Heart left ventricle (tissue), 16 donors: ENCODE results near the gene TSPAN7. TPM values are rescaled to one million over a fixed set of nuclear protein-coding genes. Genes with fewer than 3 reads are reported as not detected.

ENCODE experiments used
- ATAC-seq, 4 donors: fragments of 200-7000 bp; cut with Tn5 transposase; one replicate each; pipeline ENCODE4 v1.9.1; 2020 to 2022; ENCODE audit warnings: moderate library complexity in 4 of 4, mild to moderate bottlenecking in 3 of 4, moderate number of reproducible peaks in 1 of 4
- DNase-seq, 5 donors: peaks; one replicate each; pipeline ENCODE4 v3.0.0-alpha.2; 2020
- H3K27ac ChIP-seq, 12 donors: fragments of 200-600 bp; sonication (generic) in 4 of 12; one replicate each; pipeline versions ENCODE4 v1.5.0 to v1.8.0; 2016 to 2022; ENCODE audit warnings: mild to moderate bottlenecking in 2 of 12
- H3K27me3 ChIP-seq, 9 donors: fragments of 200-600 bp; sonication (generic) in 2 of 9; one replicate each; pipeline versions ENCODE4 v1.5.1 to v1.8.0; 2016 to 2022; ENCODE audit warnings: mild to moderate bottlenecking in 3 of 9
- H3K36me3 ChIP-seq, 9 donors: fragments of 200-600 bp; sonication (generic) in 2 of 9; one replicate each; pipeline versions ENCODE4 v1.5.0 to v1.8.0; 2018 to 2022; ENCODE audit warnings: mild to moderate bottlenecking in 2 of 9
- H3K4me1 ChIP-seq, 12 donors: fragments of 200-600 bp; sonication (generic) in 4 of 12; one replicate each; pipeline versions ENCODE4 v1.5.0 to v1.8.0; 2016 to 2022; ENCODE audit warnings: mild to moderate bottlenecking in 3 of 12
- H3K4me3 ChIP-seq, 12 donors: fragments of 200-600 bp; sonication (generic) in 4 of 12; one replicate each; pipeline versions ENCODE4 v1.5.0 to v1.8.0; 2017 to 2022; ENCODE audit warnings: mild to moderate bottlenecking in 9 of 12, moderate library complexity in 4 of 12
- H3K9me3 ChIP-seq, 12 donors: fragments of 200-600 bp; sonication (generic) in 4 of 12; one replicate each; pipeline versions ENCODE4 v1.5.0 to v1.8.0; 2016 to 2022; ENCODE audit warnings: mild to moderate bottlenecking in 1 of 12
- POLR2A ChIP-seq, 2 donors: fragments of 450-650 bp; IDR thresholded peaks; one replicate each; pipeline ENCODE4 v1.6.1; 2017; ENCODE audit warnings: antibody characterized with exemption in 2 of 2, mild to moderate bottlenecking in 2 of 2, moderate library complexity in 2 of 2
- WGBS, 4 donors: extraction: QIAGEN DNeasy Blood & Tissue Kit in 2 of 4; methylation state at CpG; one replicate each; pipeline versions ENCODE4 v1.1.5 to v1.1.7; 2013 to 2018; 5-methylcytosine and 5-hydroxymethylcytosine counted together
- intact Hi-C, 10 donors: fragments of 100-400 bp; cut with DNase I; formaldehyde crosslinking; loops; one replicate each; pipeline versions ENCODE4 v1.11.1 to v1.14.2; 2022
- polyA plus RNA-seq, 2 donors: library from polyadenylated mRNA; stranded (reverse); fragments of 200-250 nt; gene quantifications; one replicate each; pipeline ENCODE4 v1.2.3, GENCODE V29; 2013
- total RNA-seq, 9 donors: library from RNA; depleted of rRNA in 2 of 9; stranded (reverse); fragments of >200 nt in 2 of 9; fragmentation: NEBNext Ultra II Directional in 3 of 9; extraction: Animal tissue kit (Norgen Biotek cat#: 25700) in 3 of 9; gene quantifications; one replicate each; pipeline versions ENCODE4 v1.1.0 to v1.2.4, GENCODE V29; 2016 to 2023
- TF ChIP-seq, protein P1 (sequence below), 12 donors: fragments of 200-600 bp; sonication (generic) in 4 of 12; IDR thresholded peaks; one replicate each; pipeline versions ENCODE4 v1.5.0 to v1.8.0; 2018 to 2022; ENCODE audit warnings: antibody characterized with exemption in 12 of 12, mild to moderate bottlenecking in 5 of 12
- donor health status: ischemic (EF 13 %, LVEDD 7.1; RV severe dilation, severe dysfunction).
- donor health status: healthy with polysubstance abuse.
- donor health status: DM: no; HTN: yes; CAD: no.
- donor health status: DM: no; HTN: no; CAD: no.
- donor health status: ischemic (EF 25% LVEDD 6.9; RV normal size, moderate dysfunction).
- donor health status: ischemic (EF 25% LVEDD 5.7; RV mildly dilated, moderate dysfunction).
- donor health status: healthy.
- donor health status: DM: yes; HTN: yes; CAD: no.
- donor health status: ischemic (EF 35%, LVEDD 5.7; RV mildly dilated, moderate dysfunction).
- donor health status: nonischemic (EF 11% LVEDD 7.7; RV severe dilation, severe dysfunction).
- donor health status: DM: yes; HTN: yes; CAD: no.
- donor health status: PGD.
- donor health status: ischemic (EF 29% LVEDD 5.4; RV normal size, mild dysfunction).
- donor health status: nonischemic (EF 23%, LVEDD 6.1; RV moderate dilation, normal function).

The TSPAN7 gene
- total and polyA plus RNA-seq, 11 donors: 9.1 to 48.5 (median 20.2) TPM

DNA sequence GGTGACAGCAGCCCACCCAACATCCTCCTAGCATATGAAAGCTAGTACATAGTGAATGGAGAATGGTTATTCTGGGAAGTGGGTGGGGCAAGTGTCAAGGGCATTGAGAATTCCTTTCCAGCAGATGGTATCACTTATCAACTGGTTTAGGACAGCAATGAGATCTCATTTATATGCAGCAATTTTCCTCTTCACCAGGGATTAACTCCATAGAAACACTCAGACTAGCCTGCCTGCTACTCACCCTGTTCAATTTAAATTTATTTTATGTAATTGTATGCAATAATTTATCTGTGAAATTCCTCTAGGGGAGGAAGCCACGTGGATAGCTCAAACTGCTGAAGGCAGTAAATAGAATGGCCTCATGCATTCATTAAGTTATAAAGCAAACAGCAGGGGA is 138.4 kb downstream of the TSPAN7 start:
- TF ChIP-seq POLR2A (IDR thresholded peaks at IDR 0.05): no peak
- TF ChIP-seq, protein P1, sequence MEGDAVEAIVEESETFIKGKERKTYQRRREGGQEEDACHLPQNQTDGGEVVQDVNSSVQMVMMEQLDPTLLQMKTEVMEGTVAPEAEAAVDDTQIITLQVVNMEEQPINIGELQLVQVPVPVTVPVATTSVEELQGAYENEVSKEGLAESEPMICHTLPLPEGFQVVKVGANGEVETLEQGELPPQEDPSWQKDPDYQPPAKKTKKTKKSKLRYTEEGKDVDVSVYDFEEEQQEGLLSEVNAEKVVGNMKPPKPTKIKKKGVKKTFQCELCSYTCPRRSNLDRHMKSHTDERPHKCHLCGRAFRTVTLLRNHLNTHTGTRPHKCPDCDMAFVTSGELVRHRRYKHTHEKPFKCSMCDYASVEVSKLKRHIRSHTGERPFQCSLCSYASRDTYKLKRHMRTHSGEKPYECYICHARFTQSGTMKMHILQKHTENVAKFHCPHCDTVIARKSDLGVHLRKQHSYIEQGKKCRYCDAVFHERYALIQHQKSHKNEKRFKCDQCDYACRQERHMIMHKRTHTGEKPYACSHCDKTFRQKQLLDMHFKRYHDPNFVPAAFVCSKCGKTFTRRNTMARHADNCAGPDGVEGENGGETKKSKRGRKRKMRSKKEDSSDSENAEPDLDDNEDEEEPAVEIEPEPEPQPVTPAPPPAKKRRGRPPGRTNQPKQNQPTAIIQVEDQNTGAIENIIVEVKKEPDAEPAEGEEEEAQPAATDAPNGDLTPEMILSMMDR (IDR thresholded peaks at IDR 0.05): no peak

DNA sequence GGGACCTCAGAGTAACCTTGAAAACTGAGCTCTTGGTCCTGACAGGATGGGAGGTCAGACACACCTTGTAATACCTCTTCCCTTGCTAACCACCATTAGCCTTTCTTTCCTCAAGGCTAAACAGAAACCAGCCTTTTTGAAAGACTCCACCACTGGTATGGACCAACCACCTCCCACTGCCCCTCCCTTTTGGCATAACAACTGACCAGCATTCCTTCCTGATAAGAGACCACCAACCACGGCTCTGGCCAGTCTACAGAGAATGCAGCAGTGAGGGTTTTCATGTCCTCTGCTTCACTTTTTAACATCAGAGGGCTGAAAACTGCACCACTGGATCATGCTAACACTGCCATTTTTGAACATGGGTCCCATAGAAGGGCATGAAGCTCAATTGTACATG is 139.7 kb downstream of the TSPAN7 start:
- no peak for DNase-seq
- Histone ChIP-seq H3K9me3 (no peaks in the 10 kb centered on the region), H3K4me3 (no peak overlapping the region), H3K27me3 (peaks cover 0 to 11% (median 0%) of the 10 kb centered on the region in 9 donors), H3K4me1 (peaks cover 0 to 4% (median 0%) of the 10 kb centered on the region in 12 donors), H3K36me3 (no peaks in the 10 kb centered on the region), H3K27ac (no peak overlapping the region)
- no peak for ATAC-seq
- TF ChIP-seq, protein P1 (IDR thresholded peaks at IDR 0.05): no peak
- TF ChIP-seq POLR2A (IDR thresholded peaks at IDR 0.05): no peak
- 27 to 57% (median 32%) methylated on average over 1 of the region's 1 CpG for WGBS, 4 donors
- intact Hi-C loops: no loop called here

More for the DNA sequence above, 138.4 kb downstream of the TSPAN7 start:
- intact Hi-C loops: no loop called here
- ATAC-seq (no peak), DNase-seq (no peak)
- peaks cover 0 to 11% (median 0%) of the 10 kb centered on the region in 9 donors for H3K27me3 ChIP-seq
- 27 to 31% (median 29%) methylated on average over 1 of the region's 1 CpG for WGBS, 4 donors
- no peaks in the 10 kb centered on the region for H3K36me3 ChIP-seq
- H3K4me3 ChIP-seq: no peak overlapping the region
- H3K27ac ChIP-seq: no peak overlapping the region
- H3K9me3 ChIP-seq: no peaks in the 10 kb centered on the region
- peaks cover 0 to 4% (median 0%) of the 10 kb centered on the region in 12 donors for H3K4me1 ChIP-seq

DNA sequence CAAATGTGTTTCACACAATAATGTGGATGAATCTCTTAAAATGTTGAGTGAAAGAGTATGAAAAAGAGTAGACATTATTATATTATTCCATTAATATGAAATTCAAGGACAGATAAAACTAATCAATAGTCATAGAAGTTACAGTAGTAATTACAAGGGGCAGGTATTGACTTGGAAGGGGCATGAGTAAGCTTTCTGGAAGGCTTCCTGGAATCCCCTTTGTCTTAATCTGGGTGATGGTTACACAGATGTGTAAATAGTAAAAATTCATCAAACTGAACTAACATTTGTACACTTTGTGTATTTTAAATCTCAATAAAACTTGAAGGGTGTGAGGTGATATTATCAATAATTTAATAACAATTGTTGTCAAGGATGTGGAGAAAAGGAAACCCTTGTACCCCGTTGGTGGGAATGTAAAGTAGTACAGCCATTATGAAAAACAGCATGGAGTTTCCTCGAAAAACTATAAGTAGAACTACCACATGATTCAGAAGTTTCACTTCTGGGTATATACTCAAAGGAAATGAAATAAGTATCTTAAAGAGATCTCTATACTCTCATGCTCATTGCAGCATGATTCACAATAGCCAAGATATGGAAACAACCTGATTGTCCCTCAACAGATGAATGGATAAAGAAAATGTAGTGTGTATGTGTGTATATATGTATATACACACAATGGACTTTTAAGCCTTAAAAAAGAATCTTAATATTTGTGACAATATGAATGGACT is 143.0 kb downstream of the TSPAN7 start:
- Histone ChIP-seq H3K27ac (no peak overlapping the region), H3K4me1 (peaks cover 0 to 3% (median 0%) of the 10 kb centered on the region in 12 donors), H3K27me3 (peaks cover 0 to 11% (median 0%) of the 10 kb centered on the region in 9 donors), H3K9me3 (no peaks in the 10 kb centered on the region), H3K4me3 (no peak overlapping the region), H3K36me3 (no peaks in the 10 kb centered on the region)
- no peak for TF ChIP-seq POLR2A (IDR thresholded peaks at IDR 0.05)
- TF ChIP-seq, protein P1 (IDR thresholded peaks at IDR 0.05): no peak
- DNase-seq: no peak
- 64 to 90% (median 75%) methylated on average over 2 of the region's 2 CpGs for WGBS, 4 donors
- intact Hi-C loops: no loop called here
- ATAC-seq: no peak

DNA sequence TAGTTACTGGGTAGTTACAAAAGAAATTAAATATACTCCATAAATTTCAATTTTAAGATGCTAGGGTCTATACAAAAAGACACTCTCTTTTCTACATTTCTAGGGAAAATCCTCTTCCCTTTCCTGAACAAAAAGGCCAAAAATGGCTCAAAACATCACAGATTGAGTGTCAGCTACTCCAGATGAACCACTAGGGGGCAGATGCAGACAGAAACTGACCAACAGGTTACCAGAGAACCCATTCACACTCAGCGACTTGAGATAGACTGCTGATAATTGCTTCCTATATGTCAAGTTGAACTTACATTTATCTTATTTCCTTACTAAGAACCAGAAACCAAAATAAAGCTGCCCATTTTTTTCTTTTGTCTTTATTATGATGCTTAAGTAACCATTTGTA is 156.5 kb downstream of the TSPAN7 start:
- no peak for DNase-seq
- WGBS, 4 donors: 18 to 37% (median 20%) methylated on average over 1 of the region's 1 CpG
- H3K27me3 ChIP-seq: peaks cover 0 to 13% (median 0%) of the 10 kb centered on the region in 9 donors
- H3K4me1 ChIP-seq: no peaks in the 10 kb centered on the region
- no peaks in the 10 kb centered on the region for H3K36me3 ChIP-seq
- no peak overlapping the region for H3K4me3 ChIP-seq
- intact Hi-C loops: loop anchor here in 1 of 10 donors (5.0 kb wide), 1 partner anchor 51 kb away; no protein-coding TSS in a partner anchor
- ATAC-seq: no peak
- no peak overlapping the region for H3K27ac ChIP-seq
- H3K9me3 ChIP-seq: no peaks in the 10 kb centered on the region
- no peak for TF ChIP-seq POLR2A (IDR thresholded peaks at IDR 0.05)
- TF ChIP-seq, protein P1 (IDR thresholded peaks at IDR 0.05): peak; percentile 12 to 55 (median 47)
